Measurements from ENCODE around the gene NMT2.

Gene NMT2

GRCh38 chr10:15140698-15141097 is 27.8 kb downstream of the NMT2 start:
- peak; percentile 11 for DNase-seq

GRCh38 chr10:15137636-15138035 is 30.9 kb downstream of the NMT2 start:
- DNase-seq: no peak

GRCh38 chr10:15137036-15137359 is 31.5 kb downstream of the NMT2 start:
- no peak for DNase-seq

- DNase-seq: no peak
Measured at GRCh38 chr10:15136129-15137035, 32.1 kb downstream of the NMT2 start.

GRCh38 chr10:15131330-15131729 is 37.2 kb downstream of the NMT2 start:
- DNase-seq: no peak

- DNase-seq: no peak
Measured at GRCh38 chr10:15124908-15125307, 43.6 kb downstream of the NMT2 start.

GRCh38 chr10:15124190-15124589 is 44.3 kb downstream of the NMT2 start:
- no peak for DNase-seq

GRCh38 chr10:15123749-15124184 is 44.7 kb downstream of the NMT2 start:
- no peak for DNase-seq

GRCh38 chr10:15122477-15123030 is 45.9 kb downstream of the NMT2 start:
- DNase-seq: no peak

GRCh38 chr10:15121707-15122106 is 46.8 kb downstream of the NMT2 start:
- no peak for DNase-seq

GRCh38 chr10:15120523-15120922 is 48.0 kb downstream of the NMT2 start:
- DNase-seq: no peak

- no peak for DNase-seq
Measured at GRCh38 chr10:15118615-15119014, 49.9 kb downstream of the NMT2 start.

- no peak for DNase-seq
Measured at GRCh38 chr10:15116225-15116624, 52.3 kb downstream of the NMT2 start.

- no peak for DNase-seq
Measured at GRCh38 chr10:15113766-15114165, 54.7 kb downstream of the NMT2 start.

- DNase-seq: no peak
Measured at GRCh38 chr10:15112657-15113056, 55.8 kb downstream of the NMT2 start.

GRCh38 chr10:15106352-15107013 is 62.0 kb downstream of the NMT2 start:
- DNase-seq: peak; percentile 63

GRCh38 chr10:15103513-15103912 is 65.0 kb downstream of the NMT2 start:
- no peak for DNase-seq

- no peak for DNase-seq
Measured at GRCh38 chr10:15099886-15100285, 68.6 kb downstream of the NMT2 start.

- peak; percentile 98 for DNase-seq
Measured at GRCh38 chr10:15097011-15097812, 71.3 kb downstream of the NMT2 start, which contains the start of gene RPP38. Gene RPP38, plus strand, starts transcription at chr10:15097355. Its CDS starts 5,960 bp downstream, at chr10:15103315.

- no peak for DNase-seq
Measured at GRCh38 chr10:15096661-15097010, 71.9 kb downstream of the NMT2 start.

GRCh38 chr10:15092855-15093408 is 75.6 kb downstream of the NMT2 start:
- no peak for DNase-seq

- DNase-seq: no peak
Measured at GRCh38 chr10:15091418-15091817, 77.1 kb downstream of the NMT2 start.
